ENCODE measurements around the gene CCDC34. TPM values are rescaled to one million over a fixed set of nuclear protein-coding genes. Genes with fewer than 3 reads are reported as not detected.

The CCDC34 gene
- total and polyA plus RNA-seq, 2 of the 8 experiments (the other 6 are each of a cell fraction or from before 2014, with no cell fraction given): 7.7 to 24.3 TPM

DNA sequence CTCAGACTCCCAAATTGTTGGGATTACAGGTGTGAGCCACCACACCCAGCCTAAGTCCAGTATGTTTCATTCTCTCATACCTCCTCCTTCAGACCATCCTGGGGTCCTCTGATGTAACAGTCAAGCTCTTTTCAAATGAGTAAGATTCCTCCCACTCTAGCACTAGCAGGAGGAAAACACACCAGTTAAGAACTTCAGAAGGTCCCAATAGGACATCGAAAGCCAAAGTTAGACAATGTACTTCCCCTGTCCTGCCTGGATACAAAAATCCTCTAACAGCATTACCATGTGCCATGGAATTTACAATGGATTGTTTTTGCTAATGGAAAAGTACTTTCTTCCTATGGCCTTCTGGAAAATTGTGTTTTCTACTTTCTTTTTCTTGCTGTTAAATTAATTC is 67.1 kb downstream of the CCDC34 start:
- H3K4me2 ChIP-seq (ENCODE audit: insufficient read depth in 1 of 2, low read depth in 2 of 2, low read length in 2 of 2): no peak overlapping the region
- peaks cover 0 to 10% (median 0%) of the 10 kb centered on the region in 4 experiments; a peak in 1 of 8 replicates for H3K36me3 ChIP-seq (ENCODE audit: control insufficient read depth in 2 of 4, insufficient read depth in 4 of 4, low read length in 3 of 4)
- H3K23ac ChIP-seq (ENCODE audit: insufficient read length): no peak overlapping the region
- H3K56ac ChIP-seq (replicated peaks; ENCODE audit: insufficient read length, low read depth, low read length): no peak overlapping the region
- DNase-seq (ENCODE audit: low read depth in 1 of 2, low spot score in 2 of 2): no peak
- H4K5ac ChIP-seq (ENCODE audit: insufficient read length, low read depth, low read length): no peak overlapping the region
- H3K9me3 ChIP-seq (ENCODE audit: insufficient read depth in 2 of 2, low read depth in 1 of 2, low read length in 1 of 2): peaks cover 11% of the 10 kb centered on the region in 2 experiments
- H3K9ac ChIP-seq (replicated peaks in 1 of 4; ENCODE audit: extremely low read depth in 1 of 4, low read depth in 3 of 4, low read length in 3 of 4): no peak overlapping the region
- no peak overlapping the region for H4K8ac ChIP-seq (ENCODE audit: extremely low read depth, insufficient read depth, low read length)
- FAIRE-seq: no peak
- no peak overlapping the region for H4K91ac ChIP-seq (replicated peaks; ENCODE audit: insufficient read length, low read length)
- H2AK5ac ChIP-seq (ENCODE audit: low read depth, low read length): no peak overlapping the region
- no peak overlapping the region for H2AFZ ChIP-seq (ENCODE audit: low read length)
- WGBS, 2 experiments (ENCODE audit: extremely low coverage in 1 of 2, insufficient coverage in 1 of 2, insufficient read length in 1 of 2, insufficient replicate concordance in 2 of 2, low coverage in 1 of 2, low lambda C conversion rate in 2 of 2, missing lambda C conversion rate in 1 of 2): 92% methylated on average over 1 of the region's 1 CpG; no CpG with 5 or more reads in 1 of the 2 experiments
- no peak overlapping the region for H3K4me3 ChIP-seq (ENCODE audit: extremely low read depth in 1 of 4, insufficient read depth in 2 of 4, low read depth in 3 of 4, low read length in 4 of 4)
- H3K79me1 ChIP-seq (ENCODE audit: low read depth, low read length): no peaks in the 10 kb centered on the region
- no peak for TF ChIP-seq BCL11A (IDR thresholded peaks at IDR 0.05; ENCODE audit: low read depth in 2 of 2, low read length in 2 of 2)
- no peak for TF ChIP-seq NANOG (IDR thresholded peaks at IDR 0.05; ENCODE audit: insufficient read depth, low read depth, low read length, poor library complexity, severe bottlenecking)
- TF ChIP-seq HDAC6 (IDR thresholded peaks at IDR 0.05; ENCODE audit: low read depth, low read length): no peak
- TF ChIP-seq RBBP5 (IDR thresholded peaks at IDR 0.05; ENCODE audit: borderline replicate concordance, low read depth, low read length): no peak
- no peak for TF ChIP-seq SP2 (IDR thresholded peaks at IDR 0.05; ENCODE audit: low read length)
- TF ChIP-seq TAF1 (IDR thresholded peaks at IDR 0.05; ENCODE audit: low read depth, low read length): no peak
- TF ChIP-seq POU5F1 (IDR thresholded peaks at IDR 0.05; ENCODE audit: low read depth, low read length): no peak
- no peak for TF ChIP-seq NRF1 (IDR thresholded peaks at IDR 0.05; ENCODE audit: low read depth, low read length)
- TF ChIP-seq ASH2L (IDR thresholded peaks at IDR 0.05; ENCODE audit: low read length): no peak
- no peak for TF ChIP-seq EGR1 (IDR thresholded peaks at IDR 0.05; ENCODE audit: borderline replicate concordance, low read depth, low read length)
- no peak for TF ChIP-seq E2F6 (IDR thresholded peaks at IDR 0.05)
- no peaks in the 10 kb centered on the region for H3K23me2 ChIP-seq (ENCODE audit: low read depth, low read length)
- no peak overlapping the region for H2BK12ac ChIP-seq (ENCODE audit: low read depth, low read length)
- ChIA-PET CTCF (ENCODE audit: partially characterized antibody) (interaction anchor here (0.7 to 7.0 kb wide), 48 partner anchors 9 to 976 kb away, joined by 3 to 82 read pairs (median 4); partner anchors contain the start of gene CCDC34), POLR2A (ENCODE audit: partially characterized antibody) (interaction anchor here (1.2 to 1.3 kb wide), 2 partner anchors 77 to 211 kb away, joined by 3 to 4 read pairs; partner anchors contain the start of gene LIN7C)
- no peaks in the 10 kb centered on the region for H3K79me2 ChIP-seq (ENCODE audit: control insufficient read depth in 1 of 2, insufficient read depth in 2 of 2, low read length in 2 of 2)
- peaks cover 0 to 3% (median 0%) of the 10 kb centered on the region in 4 experiments; a peak in 2 of 7 replicates for H3K4me1 ChIP-seq (replicated peaks in 1 of 4; ENCODE audit: control insufficient read depth in 3 of 4, insufficient read depth in 4 of 4, low read length in 3 of 4)
- H3K18ac ChIP-seq (ENCODE audit: extremely low read depth, low read length): no peak overlapping the region
- H2BK120ac ChIP-seq (replicated peaks; ENCODE audit: low read depth, low read length): no peak overlapping the region
- H3K14ac ChIP-seq (ENCODE audit: insufficient read length): no peak overlapping the region
- H2BK5ac ChIP-seq (ENCODE audit: low read depth, low read length): no peak overlapping the region
- H3K27ac ChIP-seq (ENCODE audit: low read depth, low read length): no peak overlapping the region
- no peaks in the 10 kb centered on the region for H4K20me1 ChIP-seq (replicated peaks in 1 of 2; ENCODE audit: control insufficient read depth in 1 of 2, insufficient read depth in 2 of 2, low read length in 2 of 2)
- H3K4ac ChIP-seq (replicated peaks; ENCODE audit: insufficient read length, low read depth, low read length): no peak overlapping the region
- no peak overlapping the region for H2BK15ac ChIP-seq (ENCODE audit: low read length)
- no peaks in the 10 kb centered on the region for H3K27me3 ChIP-seq (replicated peaks in 1 of 4; ENCODE audit: control insufficient read depth in 3 of 4, extremely low read depth in 1 of 4, insufficient read depth in 3 of 4, low read length in 3 of 4)
- no peak overlapping the region for H2BK20ac ChIP-seq (ENCODE audit: low read length)

Data from H1 (cell line).